Measurements from ENCODE around the gene UBN1.

UBN1 gene

GRCh38 chr16:4820652-4821051, 26.6 kb upstream of the UBN1 start:
- TF ChIP-seq EZH2 (IDR thresholded peaks at IDR 0.05; ENCODE audit: borderline replicate concordance, low read length) (no peak), CTCF (IDR thresholded peaks at IDR 0.05; ENCODE audit: low read length) (no peak)
- Histone ChIP-seq H3K27me3 (ENCODE audit: insufficient read depth, low read length) (no peaks in the 10 kb centered on the region), H3K4me2 (ENCODE audit: low read length) (no peak overlapping the region), H3K27ac (ENCODE audit: low read depth, low read length, poor library complexity, severe bottlenecking) (no peak overlapping the region), H3K4me3 (ENCODE audit: low read depth, low read length, poor library complexity, severe bottlenecking) (no peak overlapping the region), H2AFZ (ENCODE audit: low read length) (no peak overlapping the region), H3K4me1 (ENCODE audit: insufficient read depth, low read length, severe bottlenecking) (no peaks in the 10 kb centered on the region), H3K9me3 (ENCODE audit: low read length) (no peaks in the 10 kb centered on the region), H4K20me1 (ENCODE audit: insufficient read depth, low read length) (no peaks in the 10 kb centered on the region), H3K9me2 (ENCODE audit: low read depth, low read length) (no peaks in the 10 kb centered on the region), H3K79me2 (ENCODE audit: insufficient read depth, low read length) (no peaks in the 10 kb centered on the region), H3F3A (ENCODE audit: insufficient read depth, low read length) (no peaks in the 10 kb centered on the region), H3K36me3 (ENCODE audit: insufficient read depth, low read length) (peaks cover 87% of the 10 kb centered on the region), H3K9ac (ENCODE audit: low read length) (no peak overlapping the region)

- H4K20me1 ChIP-seq (ENCODE audit: insufficient read depth, low read length) = no peaks in the 10 kb centered on the region
- no peak overlapping the region for H3K27ac ChIP-seq (ENCODE audit: low read depth, low read length, poor library complexity, severe bottlenecking)
- H3K79me2 ChIP-seq (ENCODE audit: insufficient read depth, low read length) = no peaks in the 10 kb centered on the region
- no peaks in the 10 kb centered on the region for H3F3A ChIP-seq (ENCODE audit: insufficient read depth, low read length)
- no peak for TF ChIP-seq CTCF (IDR thresholded peaks at IDR 0.05; ENCODE audit: low read length)
- H3K27me3 ChIP-seq (ENCODE audit: insufficient read depth, low read length) = no peaks in the 10 kb centered on the region
- H3K9ac ChIP-seq (ENCODE audit: low read length) = no peak overlapping the region
- H3K4me2 ChIP-seq (ENCODE audit: low read length) = no peak overlapping the region
- H3K9me3 ChIP-seq (ENCODE audit: low read length) = no peaks in the 10 kb centered on the region
- H3K4me3 ChIP-seq (ENCODE audit: low read depth, low read length, poor library complexity, severe bottlenecking) = no peak overlapping the region
- H3K4me1 ChIP-seq (ENCODE audit: insufficient read depth, low read length, severe bottlenecking) = no peaks in the 10 kb centered on the region
- H3K9me2 ChIP-seq (ENCODE audit: low read depth, low read length) = no peaks in the 10 kb centered on the region
- no peak overlapping the region for H2AFZ ChIP-seq (ENCODE audit: low read length)
- H3K36me3 ChIP-seq (ENCODE audit: insufficient read depth, low read length) = peaks cover 83% of the 10 kb centered on the region
These were observed 22.1 kb upstream of the UBN1 start for GRCh38 chr16:4825196-4825595.

DNA sequence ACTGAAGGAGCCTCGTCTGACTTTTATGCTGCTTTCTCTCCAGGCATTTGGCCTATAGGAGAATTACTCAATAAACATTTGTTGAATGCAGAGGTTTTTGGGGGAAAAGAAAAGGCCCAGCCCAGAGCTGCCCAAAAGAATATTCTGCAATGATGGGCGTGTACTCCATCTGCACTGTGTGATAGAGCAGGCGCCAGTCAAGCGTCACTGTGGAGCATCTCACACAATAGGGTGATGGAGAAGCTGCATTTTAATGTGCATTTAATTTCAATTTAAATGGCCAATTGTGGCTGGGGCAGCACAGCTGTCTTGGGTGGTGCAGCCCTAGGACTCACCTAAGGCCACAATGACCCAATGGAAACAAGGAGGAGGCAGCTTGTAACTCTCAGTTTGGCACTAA, 20.8 kb upstream of the UBN1 start:
- Histone ChIP-seq H2AFZ (ENCODE audit: low read length) (no peak overlapping the region), H3K27ac (ENCODE audit: low read depth, low read length, poor library complexity, severe bottlenecking) (no peak overlapping the region), H3K4me1 (ENCODE audit: insufficient read depth, low read length, severe bottlenecking) (no peaks in the 10 kb centered on the region), H3F3A (ENCODE audit: insufficient read depth, low read length) (no peaks in the 10 kb centered on the region), H3K4me2 (ENCODE audit: low read length) (no peak overlapping the region), H3K9me2 (ENCODE audit: low read depth, low read length) (no peaks in the 10 kb centered on the region), H3K36me3 (ENCODE audit: insufficient read depth, low read length) (peaks cover 83% of the 10 kb centered on the region), H3K9ac (ENCODE audit: low read length) (no peak overlapping the region), H3K9me3 (ENCODE audit: low read length) (no peaks in the 10 kb centered on the region), H3K27me3 (ENCODE audit: insufficient read depth, low read length) (no peaks in the 10 kb centered on the region), H3K79me2 (ENCODE audit: insufficient read depth, low read length) (no peaks in the 10 kb centered on the region), H4K20me1 (ENCODE audit: insufficient read depth, low read length) (no peaks in the 10 kb centered on the region), H3K4me3 (ENCODE audit: low read depth, low read length, poor library complexity, severe bottlenecking) (no peak overlapping the region)
- TF ChIP-seq CTCF (IDR thresholded peaks at IDR 0.05; ENCODE audit: low read length) (no peak), EZH2 (IDR thresholded peaks at IDR 0.05; ENCODE audit: borderline replicate concordance, low read length) (no peak)

All from OCI-LY1 (cell line).